C4-2B (cell line): Measurements from ENCODE around the gene GALNT9.

ENCODE experiments used
- H3K27ac ChIP-seq: fragments of 450-650 bp; 2 replicates; pipeline ENCODE4 v1.5.1; 2017
- CTCF ChIP-seq: fragments of 450-650 bp; conservative IDR thresholded peaks from 2 replicates; pipeline ENCODE4 v1.5.1; 2017; ENCODE audit warnings: mild to moderate bottlenecking
- ZFX ChIP-seq: fragments of 450-650 bp; IDR thresholded peaks from 2 replicates; pipeline ENCODE4 v1.6.1; 2017

Gene GALNT9

GRCh38 chr12:132174015-132174838, 155.2 kb downstream of the GALNT9 start:
- TF ChIP-seq CTCF (no peak), ZFX (no peak)
- no peak overlapping the region for H3K27ac ChIP-seq

GRCh38 chr12:132173135-132174014, 156.0 kb downstream of the GALNT9 start:
- TF ChIP-seq CTCF = no peak
- TF ChIP-seq ZFX = no peak
- H3K27ac ChIP-seq = no peak overlapping the region

GRCh38 chr12:132172619-132173018, 156.8 kb downstream of the GALNT9 start:
- TF ChIP-seq ZFX (no peak), CTCF (no peak)
- no peak overlapping the region for H3K27ac ChIP-seq

GRCh38 chr12:132171968-132172521, 157.3 kb downstream of the GALNT9 start:
- no peak overlapping the region for H3K27ac ChIP-seq
- TF ChIP-seq CTCF (no peak), ZFX (no peak)

- no peak overlapping the region for H3K27ac ChIP-seq
- TF ChIP-seq CTCF (no peak), ZFX (no peak)
These were observed 158.0 kb downstream of the GALNT9 start for GRCh38 chr12:132171293-132171967.

- TF ChIP-seq ZFX (no peak), CTCF (no peak)
- no peak overlapping the region for H3K27ac ChIP-seq
These were observed 158.6 kb downstream of the GALNT9 start for GRCh38 chr12:132170637-132171292.
